GM23338 (cell line): ENCODE measurements around the gene SLC4A7. TPM values are rescaled to one million over a fixed set of nuclear protein-coding genes. Genes with fewer than 3 reads are reported as not detected.
"Not testable (repeated sequence)": the region's sequence is repeated elsewhere in the genome, so short reads cannot be mapped to it uniquely, and the experiment has no call there.

Experiments used
- ATAC-seq: fragments of 200-7000 bp; cut with Tn5 transposase; 3 replicates; pipeline ENCODE4 v1.9.1; 2020
- DNase-seq: peaks from one replicate; pipeline ENCODE4 v3.0.0-alpha.2; 2015; ENCODE audit warnings: low spot score
- H2AFZ ChIP-seq: fragments of 200-600 bp; sonication (generic); 2 replicates; pipeline ENCODE4 v1.8.0; 2016; ENCODE audit warnings: antibody characterized with exemption, mild to moderate bottlenecking, moderate library complexity
- H3F3A ChIP-seq: fragments of 200-600 bp; sonication (generic); replicated peaks from 2 replicates; pipeline ENCODE4 v1.8.0; 2017; ENCODE audit warnings: antibody characterized with exemption, mixed run types, low read depth
- H3K27ac ChIP-seq: fragments of 200-600 bp; sonication (generic); 2 replicates; pipeline ENCODE4 v1.6.1; 2016; ENCODE audit warnings: low read depth
- H3K27me3 ChIP-seq: fragments of 200-600 bp; sonication (generic); 2 replicates; pipeline ENCODE4 v1.8.0; 2016; ENCODE audit warnings: mild to moderate bottlenecking, mixed run types, moderate library complexity; ENCODE audit not compliant: insufficient read depth
- H3K36me3 ChIP-seq: fragments of 200-600 bp; sonication (generic); 2 replicates; pipeline ENCODE4 v1.8.0; 2016; ENCODE audit warnings: mild to moderate bottlenecking; ENCODE audit not compliant: insufficient read depth
- H3K4me1 ChIP-seq: fragments of 200-600 bp; sonication (generic); 2 replicates; pipeline ENCODE4 v1.8.0; 2016; ENCODE audit warnings: mild to moderate bottlenecking, moderate library complexity; ENCODE audit not compliant: insufficient read depth
- H3K4me2 ChIP-seq: fragments of 200-600 bp; sonication (generic); 2 replicates; pipeline ENCODE4 v1.7.1; 2017; ENCODE audit warnings: mixed run types
- H3K4me3 ChIP-seq: fragments of 200-600 bp; sonication (generic); 2 replicates; pipeline ENCODE4 v1.6.1; 2016; ENCODE audit warnings: mixed run types
- H3K79me2 ChIP-seq: fragments of 200-600 bp; sonication (generic); replicated peaks from 2 replicates; pipeline ENCODE4 v1.8.0; 2017; ENCODE audit warnings: mild to moderate bottlenecking; ENCODE audit not compliant: insufficient read depth
- H3K9me2 ChIP-seq: fragments of 200-600 bp; sonication (generic); 2 replicates; pipeline ENCODE4 v1.8.0; 2017; ENCODE audit not compliant: insufficient read depth
- H4K20me1 ChIP-seq: fragments of 200-600 bp; sonication (generic); replicated peaks from 2 replicates; pipeline ENCODE4 v1.8.0; 2017; ENCODE audit warnings: mild to moderate bottlenecking; ENCODE audit not compliant: insufficient read depth
- H3K27ac Mint-ChIP-seq: 2 replicates; pipeline ENCODE4 v1.8.0; 2020; ENCODE audit warnings: inconsistent platforms, mild to moderate bottlenecking, moderate library complexity, mixed read lengths
- H3K27me3 Mint-ChIP-seq: 3 replicates; pipeline ENCODE4 v1.8.0; 2022; ENCODE audit warnings: low read depth, mild to moderate bottlenecking, moderate library complexity, mixed read lengths, inconsistent platforms; ENCODE audit not compliant: insufficient read depth, poor library complexity
- H3K36me3 Mint-ChIP-seq: 3 replicates; pipeline ENCODE4 v1.8.0; 2021; ENCODE audit warnings: low read depth, mild to moderate bottlenecking, inconsistent platforms, moderate library complexity, mixed read lengths
- H3K4me1 Mint-ChIP-seq: 3 replicates; pipeline ENCODE4 v1.8.0; 2020; ENCODE audit warnings: mild to moderate bottlenecking, inconsistent platforms, mixed read lengths
- H3K4me3 Mint-ChIP-seq: 3 replicates; pipeline ENCODE4 v1.8.0; 2021; ENCODE audit warnings: moderate library complexity, mild to moderate bottlenecking, inconsistent platforms, mixed read lengths
- H3K9me3 Mint-ChIP-seq: 3 replicates; pipeline ENCODE4 v1.8.0; 2020; ENCODE audit warnings: moderate library complexity, mild to moderate bottlenecking, inconsistent platforms, mixed read lengths
- CREB1 ChIP-seq: fragments of 250-450 bp; sonication (Bioruptor Pico); IDR thresholded peaks from 2 replicates; pipeline ENCODE4 v1.5.0; 2020; ENCODE audit warnings: low read depth, mild to moderate bottlenecking, moderate library complexity
- EZH2 ChIP-seq: fragments of 200-600 bp; sonication (generic); IDR thresholded peaks from one replicate; pipeline ENCODE4 v1.8.0; 2017; ENCODE audit warnings: antibody characterized with exemption, mild to moderate bottlenecking, low read depth; ENCODE audit not compliant: unreplicated experiment
- EZH2phosphoT487 ChIP-seq: fragments of 200-600 bp; sonication (generic); IDR thresholded peaks from one replicate; pipeline ENCODE4 v1.8.1; 2018; ENCODE audit warnings: antibody characterized with exemption; ENCODE audit not compliant: unreplicated experiment
- NANOG ChIP-seq: IDR thresholded peaks from 2 replicates; pipeline ENCODE4 v1.6.1; 2016; ENCODE audit warnings: antibody characterized with exemption, borderline replicate concordance
- POLR2AphosphoS5 ChIP-seq: IDR thresholded peaks from 2 replicates; pipeline ENCODE4 v1.6.1; 2016; ENCODE audit warnings: antibody characterized with exemption, low read depth
- STAT1 ChIP-seq: IDR thresholded peaks from one replicate; pipeline ENCODE4 v1.6.1; 2016; ENCODE audit warnings: antibody characterized with exemption; ENCODE audit not compliant: unreplicated experiment
- ZNF114 ChIP-seq: fragments of 250-450 bp; sonication (Bioruptor Pico); IDR thresholded peaks from 2 replicates; pipeline ENCODE4 v1.5.0; 2020; ENCODE audit warnings: mild to moderate bottlenecking, moderate library complexity
- polyA plus RNA-seq: library from polyadenylated mRNA; unstranded; fragments of >200 nt; fragmentation: Nextera tagmentation; extraction: Ambion mirVana; gene quantifications from 2 replicates; pipeline ENCODE4 v1.2.1, GENCODE V29; 2016
- total RNA-seq: library from RNA; depleted of rRNA; stranded (reverse); fragments of >200 nt; shearing (Covaris generic); gene quantifications from 2 replicates; pipeline ENCODE4 v1.2.3, GENCODE V29; 2014
- TF ChIP-seq, protein P1 (sequence below): IDR thresholded peaks from one replicate; pipeline ENCODE4 v1.6.1; 2018; ENCODE audit warnings: antibody characterized with exemption; ENCODE audit not compliant: unreplicated experiment
- TF ChIP-seq, protein P2 (sequence below): IDR thresholded peaks from 2 replicates; pipeline ENCODE4 v1.6.1; 2016; ENCODE audit warnings: antibody characterized with exemption
- TF ChIP-seq, protein P3 (sequence below), 2 experiments: fragments of 200-600 bp in 1 of 2; sonication (generic) in 1 of 2; conservative IDR thresholded peaks; 2 replicates each; pipeline versions ENCODE4 v1.5.1 to v1.6.1; 2016 to 2017; ENCODE audit warnings: antibody characterized with exemption in 2 of 2, low read depth in 2 of 2, mild to moderate bottlenecking in 2 of 2, moderate library complexity in 1 of 2

Gene SLC4A7
- total and polyA plus RNA-seq, 2 experiments from 2014 or later = 44.4 to 101 TPM

DNA sequence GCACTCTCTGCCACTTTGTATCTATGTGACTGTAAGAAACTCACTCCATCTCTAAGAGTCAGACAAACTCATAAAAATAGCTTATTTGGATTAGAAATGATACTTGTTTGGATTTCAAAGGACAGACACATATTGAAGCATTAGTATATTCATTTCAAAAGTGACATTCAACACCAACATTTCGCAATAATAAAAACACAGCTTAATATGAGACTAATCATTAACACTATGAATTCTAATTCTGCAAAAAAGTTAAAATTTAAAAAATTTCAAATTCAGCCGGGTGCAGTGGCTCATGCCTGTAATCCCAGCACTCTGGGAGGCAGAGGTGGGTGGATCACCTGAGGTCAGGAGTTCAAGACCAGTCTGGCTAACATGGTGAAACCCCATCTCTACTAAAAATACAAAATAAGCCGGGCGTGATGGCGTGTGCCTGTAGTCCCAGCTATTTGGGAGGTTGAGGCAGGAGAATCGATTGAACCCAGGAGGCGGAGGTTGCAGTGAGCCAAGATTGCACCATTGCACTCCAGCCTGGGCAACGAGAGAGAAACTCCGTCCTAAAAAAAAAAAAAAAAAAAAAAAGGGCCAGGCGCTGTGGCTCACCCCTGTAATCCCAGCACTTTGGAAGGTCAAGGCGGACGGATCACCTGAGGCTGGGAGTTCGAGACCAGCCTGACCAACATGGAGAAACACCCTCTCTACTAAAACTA is 59.2 kb downstream of the SLC4A7 start:
- H3K4me2 ChIP-seq, H3F3A ChIP-seq, H3K27me3 Mint-ChIP-seq, H3K4me3 ChIP-seq, H3K9me3 Mint-ChIP-seq, H2AFZ ChIP-seq, H3K9me2 ChIP-seq, H3K27me3 ChIP-seq, H3K4me1 ChIP-seq, H4K20me1 ChIP-seq, H3K4me1 Mint-ChIP-seq, H3K4me3 Mint-ChIP-seq, ATAC-seq, DNase-seq, H3K27ac ChIP-seq, H3K79me2 ChIP-seq, H3K27ac Mint-ChIP-seq: not testable (repeated sequence)
- peaks cover 13% of the 10 kb centered on the region; the same call in 1 of the 2 replicates for H3K36me3 ChIP-seq
- H3K36me3 Mint-ChIP-seq = peaks cover 42% of the 10 kb centered on the region

DNA sequence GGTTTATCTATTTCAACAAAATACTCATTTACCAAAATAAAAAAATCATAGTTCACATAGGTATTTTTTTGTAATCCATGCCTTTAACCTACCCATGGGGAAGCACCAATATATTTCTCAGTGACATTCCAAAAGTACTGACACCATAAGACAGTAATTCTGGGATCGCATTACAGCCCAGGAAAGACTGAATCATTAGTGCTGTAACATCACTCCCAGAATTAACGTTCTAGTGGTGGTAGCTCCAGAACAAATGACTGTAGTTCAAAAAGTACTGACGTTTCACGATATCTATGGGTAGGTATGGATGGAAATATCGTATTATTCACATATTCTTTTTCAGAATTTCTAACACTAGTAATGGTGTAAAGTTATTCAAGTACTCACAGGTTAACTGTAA is 60.7 kb downstream of the SLC4A7 start:
- Mint-ChIP-seq H3K36me3 (peaks cover 45% of the 10 kb centered on the region), H3K27ac (no peak overlapping the region), H3K4me3 (no peak overlapping the region), H3K9me3 (no peaks in the 10 kb centered on the region), H3K4me1 (no peaks in the 10 kb centered on the region), H3K27me3 (peaks cover 1% of the 10 kb centered on the region)
- no peaks in the 10 kb centered on the region for H3K9me2 ChIP-seq
- H3F3A ChIP-seq = no peaks in the 10 kb centered on the region
- ATAC-seq (no peak), DNase-seq (no peak)
- H3K4me1 ChIP-seq = no peaks in the 10 kb centered on the region
- H3K4me3 ChIP-seq = no peak overlapping the region
- H2AFZ ChIP-seq = no peak overlapping the region
- no peaks in the 10 kb centered on the region for H3K27me3 ChIP-seq
- H3K4me2 ChIP-seq = no peak overlapping the region
- TF ChIP-seq POLR2AphosphoS5 (no peak), ZNF114 (CRISPR knock-in tag) (no peak), STAT1 (no peak), CREB1 (CRISPR knock-in tag) (no peak), EZH2phosphoT487 (no peak), NANOG (no peak), EZH2 (no peak)
- TF ChIP-seq, protein P1, sequence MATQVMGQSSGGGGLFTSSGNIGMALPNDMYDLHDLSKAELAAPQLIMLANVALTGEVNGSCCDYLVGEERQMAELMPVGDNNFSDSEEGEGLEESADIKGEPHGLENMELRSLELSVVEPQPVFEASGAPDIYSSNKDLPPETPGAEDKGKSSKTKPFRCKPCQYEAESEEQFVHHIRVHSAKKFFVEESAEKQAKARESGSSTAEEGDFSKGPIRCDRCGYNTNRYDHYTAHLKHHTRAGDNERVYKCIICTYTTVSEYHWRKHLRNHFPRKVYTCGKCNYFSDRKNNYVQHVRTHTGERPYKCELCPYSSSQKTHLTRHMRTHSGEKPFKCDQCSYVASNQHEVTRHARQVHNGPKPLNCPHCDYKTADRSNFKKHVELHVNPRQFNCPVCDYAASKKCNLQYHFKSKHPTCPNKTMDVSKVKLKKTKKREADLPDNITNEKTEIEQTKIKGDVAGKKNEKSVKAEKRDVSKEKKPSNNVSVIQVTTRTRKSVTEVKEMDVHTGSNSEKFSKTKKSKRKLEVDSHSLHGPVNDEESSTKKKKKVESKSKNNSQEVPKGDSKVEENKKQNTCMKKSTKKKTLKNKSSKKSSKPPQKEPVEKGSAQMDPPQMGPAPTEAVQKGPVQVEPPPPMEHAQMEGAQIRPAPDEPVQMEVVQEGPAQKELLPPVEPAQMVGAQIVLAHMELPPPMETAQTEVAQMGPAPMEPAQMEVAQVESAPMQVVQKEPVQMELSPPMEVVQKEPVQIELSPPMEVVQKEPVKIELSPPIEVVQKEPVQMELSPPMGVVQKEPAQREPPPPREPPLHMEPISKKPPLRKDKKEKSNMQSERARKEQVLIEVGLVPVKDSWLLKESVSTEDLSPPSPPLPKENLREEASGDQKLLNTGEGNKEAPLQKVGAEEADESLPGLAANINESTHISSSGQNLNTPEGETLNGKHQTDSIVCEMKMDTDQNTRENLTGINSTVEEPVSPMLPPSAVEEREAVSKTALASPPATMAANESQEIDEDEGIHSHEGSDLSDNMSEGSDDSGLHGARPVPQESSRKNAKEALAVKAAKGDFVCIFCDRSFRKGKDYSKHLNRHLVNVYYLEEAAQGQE = no peak
- TF ChIP-seq, protein P2, sequence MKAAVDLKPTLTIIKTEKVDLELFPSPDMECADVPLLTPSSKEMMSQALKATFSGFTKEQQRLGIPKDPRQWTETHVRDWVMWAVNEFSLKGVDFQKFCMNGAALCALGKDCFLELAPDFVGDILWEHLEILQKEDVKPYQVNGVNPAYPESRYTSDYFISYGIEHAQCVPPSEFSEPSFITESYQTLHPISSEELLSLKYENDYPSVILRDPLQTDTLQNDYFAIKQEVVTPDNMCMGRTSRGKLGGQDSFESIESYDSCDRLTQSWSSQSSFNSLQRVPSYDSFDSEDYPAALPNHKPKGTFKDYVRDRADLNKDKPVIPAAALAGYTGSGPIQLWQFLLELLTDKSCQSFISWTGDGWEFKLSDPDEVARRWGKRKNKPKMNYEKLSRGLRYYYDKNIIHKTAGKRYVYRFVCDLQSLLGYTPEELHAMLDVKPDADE = no peak
- TF ChIP-seq, protein P3, sequence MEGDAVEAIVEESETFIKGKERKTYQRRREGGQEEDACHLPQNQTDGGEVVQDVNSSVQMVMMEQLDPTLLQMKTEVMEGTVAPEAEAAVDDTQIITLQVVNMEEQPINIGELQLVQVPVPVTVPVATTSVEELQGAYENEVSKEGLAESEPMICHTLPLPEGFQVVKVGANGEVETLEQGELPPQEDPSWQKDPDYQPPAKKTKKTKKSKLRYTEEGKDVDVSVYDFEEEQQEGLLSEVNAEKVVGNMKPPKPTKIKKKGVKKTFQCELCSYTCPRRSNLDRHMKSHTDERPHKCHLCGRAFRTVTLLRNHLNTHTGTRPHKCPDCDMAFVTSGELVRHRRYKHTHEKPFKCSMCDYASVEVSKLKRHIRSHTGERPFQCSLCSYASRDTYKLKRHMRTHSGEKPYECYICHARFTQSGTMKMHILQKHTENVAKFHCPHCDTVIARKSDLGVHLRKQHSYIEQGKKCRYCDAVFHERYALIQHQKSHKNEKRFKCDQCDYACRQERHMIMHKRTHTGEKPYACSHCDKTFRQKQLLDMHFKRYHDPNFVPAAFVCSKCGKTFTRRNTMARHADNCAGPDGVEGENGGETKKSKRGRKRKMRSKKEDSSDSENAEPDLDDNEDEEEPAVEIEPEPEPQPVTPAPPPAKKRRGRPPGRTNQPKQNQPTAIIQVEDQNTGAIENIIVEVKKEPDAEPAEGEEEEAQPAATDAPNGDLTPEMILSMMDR (conservative IDR thresholded peaks at IDR 0.05; ENCODE audit: low read depth in 2 of 2) = no peak
- 0 out of 2 replicates have a peak, but pooled peaks cover 5% of the 10 kb centered on the region for H3K79me2 ChIP-seq
- H3K36me3 ChIP-seq = peaks cover 21% of the 10 kb centered on the region; the same call in 1 of the 2 replicates
- 0 out of 2 replicates have a peak, but pooled peaks cover 5% of the 10 kb centered on the region for H4K20me1 ChIP-seq
- no peak overlapping the region for H3K27ac ChIP-seq
